Hepatic stellate cell (primary cell): Measurements from ENCODE around the gene RPS6KC1.
"Not testable (repeated sequence)": the region's sequence is repeated elsewhere in the genome, so short reads cannot be mapped to it uniquely, and the experiment has no call there.

Experiments
- DNase-seq: peaks from one replicate; pipeline ENCODE4 v3.0.0; 2011; ENCODE audit warnings: low spot score

Gene RPS6KC1

GRCh38 chr1:213110349-213111300 lies 59.6 kb downstream of the RPS6KC1 start:
- no peak for DNase-seq

DNA sequence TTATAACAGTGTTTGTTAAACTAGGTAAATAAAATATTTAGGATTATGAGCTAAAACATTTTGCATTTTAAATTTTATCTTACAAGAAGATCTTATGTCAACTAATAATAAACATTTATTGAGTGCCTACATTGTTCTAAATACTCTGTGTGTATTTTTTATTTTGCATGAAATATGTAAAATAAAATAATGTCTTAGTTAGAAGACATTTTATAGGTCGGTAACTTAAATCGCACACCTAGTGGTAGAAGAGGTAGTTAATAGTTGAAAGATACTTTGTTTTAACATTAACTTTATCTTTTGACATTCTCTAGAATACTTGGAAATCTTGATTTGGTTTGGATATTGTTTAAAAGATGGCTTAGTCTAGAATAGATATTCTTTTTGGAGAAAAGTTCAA lies 60.5 kb downstream of the RPS6KC1 start:
- no peak for DNase-seq

DNA sequence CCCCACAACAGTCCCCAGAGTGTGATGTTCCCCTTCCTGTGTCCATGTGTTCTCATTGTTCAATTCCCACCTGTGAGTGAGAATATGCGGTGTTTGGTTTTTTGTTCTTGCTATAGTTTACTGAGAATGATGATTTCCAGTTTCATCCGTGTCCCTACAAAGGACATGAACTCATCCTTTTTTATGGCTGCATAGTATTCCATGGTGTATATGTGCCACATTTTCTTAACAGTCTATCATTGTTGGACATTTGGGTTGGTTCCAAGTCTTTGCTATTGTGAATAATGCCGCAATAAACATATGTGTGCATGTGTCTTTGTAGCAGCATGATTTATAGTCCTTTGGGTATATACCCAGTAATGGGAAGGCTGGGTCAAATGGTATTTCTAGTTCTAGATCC lies 61.7 kb downstream of the RPS6KC1 start:
- DNase-seq: not testable (repeated sequence)

- DNase-seq: not testable (repeated sequence)
Observed at GRCh38 chr1:213117699-213118180, 66.7 kb downstream of the RPS6KC1 start.

DNA sequence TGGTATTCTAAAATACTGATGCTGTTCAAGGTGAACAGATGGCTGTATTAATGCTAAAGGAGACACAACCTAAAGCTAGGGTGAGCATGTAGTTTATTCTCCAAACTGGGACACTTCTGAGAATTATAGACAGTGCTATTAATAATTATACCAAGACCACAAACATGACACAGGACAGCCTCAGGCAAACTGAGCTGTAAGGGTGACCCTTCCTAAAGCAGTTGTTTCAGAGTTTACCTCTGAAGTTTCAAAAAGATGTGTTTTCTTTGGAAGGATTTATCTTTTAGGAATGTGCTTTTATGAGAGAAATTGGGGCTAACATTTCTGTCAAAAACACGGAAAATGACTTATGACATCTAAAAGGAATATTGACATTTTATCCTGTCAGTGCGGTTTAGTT lies 68.8 kb downstream of the RPS6KC1 start:
- no peak for DNase-seq

DNA sequence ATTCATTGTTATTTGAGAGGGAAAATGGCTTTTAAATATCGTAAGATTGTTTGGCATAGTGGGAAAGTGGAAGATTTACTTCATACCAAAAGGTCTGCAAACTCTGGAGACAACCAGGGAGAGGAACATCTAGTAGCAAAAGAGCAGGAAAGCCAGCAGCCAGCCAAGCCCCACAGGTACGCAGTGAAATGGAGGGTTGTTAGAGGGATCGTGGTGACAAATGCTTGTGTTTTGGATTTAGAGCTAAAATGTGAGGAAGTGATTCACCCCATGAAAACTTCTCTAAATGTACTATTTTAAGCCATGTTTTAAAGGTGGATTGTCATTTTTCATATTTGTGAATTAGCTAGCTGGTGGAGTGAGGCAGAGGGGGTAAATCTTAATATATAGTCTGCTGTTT lies 69.3 kb downstream of the RPS6KC1 start:
- no peak for DNase-seq

GRCh38 chr1:213120961-213121360 lies 69.9 kb downstream of the RPS6KC1 start:
- no peak for DNase-seq

DNA sequence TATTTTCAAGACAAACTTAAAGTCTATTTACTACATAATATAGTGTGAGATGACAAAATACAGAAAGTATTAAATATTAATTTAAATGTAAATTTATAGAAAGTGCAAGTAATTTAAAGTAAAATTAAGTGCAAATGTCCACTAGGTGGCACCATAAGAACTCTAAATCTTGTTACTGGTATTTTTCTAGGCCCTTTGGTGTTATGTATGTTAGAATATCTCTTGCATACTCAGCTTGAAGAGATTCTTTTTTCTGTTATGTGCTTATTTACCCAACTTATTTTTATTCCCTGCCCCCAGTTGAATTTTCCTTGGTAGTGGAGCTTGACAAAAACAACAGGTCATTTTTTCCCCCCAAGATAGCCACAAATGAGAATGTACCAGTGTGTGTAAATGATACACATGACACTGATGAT lies 71.5 kb downstream of the RPS6KC1 start:
- no peak for DNase-seq

DNA sequence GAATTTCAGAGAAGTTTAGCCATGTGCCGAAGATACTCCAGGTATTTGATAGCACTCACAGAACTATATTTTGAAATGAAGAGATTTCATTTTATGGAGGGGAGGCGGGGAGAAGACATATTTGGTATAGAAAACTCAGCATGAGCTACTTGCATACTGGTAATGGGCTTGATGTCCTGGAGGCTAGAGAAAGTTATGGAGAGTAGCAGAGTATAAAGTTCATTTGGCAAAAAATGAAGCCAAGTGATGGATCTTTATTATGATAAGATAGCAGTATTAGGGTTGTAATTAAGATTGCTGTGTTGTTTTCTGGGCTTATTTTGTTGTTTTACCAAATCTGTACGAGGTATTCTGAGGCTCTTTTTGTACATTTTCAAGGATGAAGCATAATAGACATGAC lies 72.0 kb downstream of the RPS6KC1 start:
- no peak for DNase-seq

GRCh38 chr1:213123536-213123935 lies 72.5 kb downstream of the RPS6KC1 start:
- DNase-seq: no peak

DNA sequence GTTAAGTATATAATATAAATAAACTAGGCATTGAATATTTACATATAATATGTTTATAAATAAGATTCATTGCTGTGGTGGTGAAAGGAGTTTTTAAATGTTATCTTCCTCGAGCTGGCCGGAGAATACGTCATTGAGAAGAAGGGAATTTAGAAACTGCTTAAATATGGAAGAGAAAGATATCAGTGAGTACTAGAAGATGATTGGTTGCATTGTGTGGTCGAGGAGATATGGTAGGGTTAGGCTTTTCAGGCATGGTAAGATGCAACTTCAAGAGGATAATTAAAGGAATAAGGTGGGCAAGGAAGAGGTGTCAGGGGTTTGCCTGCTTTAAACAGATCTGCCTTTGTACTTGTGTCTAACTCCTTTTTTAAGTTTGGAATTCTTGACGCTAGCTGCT lies 73.5 kb downstream of the RPS6KC1 start:
- no peak for DNase-seq

GRCh38 chr1:213125643-213126042 lies 74.6 kb downstream of the RPS6KC1 start:
- DNase-seq: no peak

GRCh38 chr1:213127074-213127473 lies 76.0 kb downstream of the RPS6KC1 start:
- DNase-seq: no peak

DNA sequence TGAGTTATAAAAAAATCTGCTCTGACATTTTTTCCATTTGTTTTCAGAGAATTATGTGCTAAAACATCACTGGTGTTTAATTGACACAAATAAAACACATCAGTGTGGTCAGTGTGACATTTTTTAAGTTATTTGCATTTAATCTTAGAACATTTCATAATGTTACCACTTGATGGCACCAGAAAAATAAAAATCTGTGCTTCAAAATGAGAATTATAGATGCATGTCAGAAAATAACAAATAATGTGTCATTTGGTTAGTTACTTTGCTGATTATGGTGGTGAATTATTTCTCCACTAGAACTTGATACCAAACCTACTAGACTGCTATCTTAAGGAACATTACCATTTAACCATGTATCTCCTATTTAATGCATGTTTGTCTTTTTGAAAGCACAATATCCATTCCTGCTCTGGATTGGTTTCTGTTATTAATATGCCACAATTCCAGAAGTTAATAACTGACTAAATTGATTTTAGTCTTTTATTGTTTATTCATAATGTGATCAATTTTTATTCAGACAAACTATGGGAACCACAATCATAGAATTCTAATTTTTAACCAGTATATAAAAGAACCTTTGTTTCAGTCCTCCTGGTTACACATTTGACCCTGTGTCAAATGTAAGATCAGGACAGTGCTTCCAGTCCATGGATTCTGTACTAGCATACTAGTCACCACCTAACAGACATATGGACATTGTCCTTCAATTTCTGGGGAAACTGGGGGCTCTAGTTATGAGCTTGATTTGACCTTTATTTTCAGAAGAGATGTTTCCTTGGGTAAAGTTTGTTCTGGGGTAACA lies 81.0 kb downstream of the RPS6KC1 start:
- no peak for DNase-seq

GRCh38 chr1:213135572-213135971 lies 84.5 kb downstream of the RPS6KC1 start:
- DNase-seq: no peak

GRCh38 chr1:213136190-213136917 lies 85.3 kb downstream of the RPS6KC1 start:
- DNase-seq: no peak

DNA sequence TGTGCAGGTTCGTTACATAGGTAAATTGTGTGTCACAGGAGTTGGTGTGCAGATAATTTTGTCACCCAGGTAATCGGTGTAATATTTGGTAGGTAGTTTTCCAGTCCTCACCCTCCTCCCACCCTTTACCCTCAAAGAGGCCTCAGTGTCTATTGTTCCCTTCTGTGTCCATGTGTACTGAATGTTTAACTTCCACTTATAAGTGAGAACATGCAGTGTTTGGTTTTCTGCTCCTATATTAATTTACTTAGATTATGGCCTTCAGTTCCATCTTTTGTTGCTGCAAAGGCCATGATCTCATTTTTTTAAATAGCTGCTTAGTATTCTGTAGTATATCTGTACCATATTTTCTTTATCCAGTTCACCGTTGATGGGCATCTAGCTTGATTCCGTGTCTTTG lies 87.3 kb downstream of the RPS6KC1 start:
- DNase-seq: no peak

DNA sequence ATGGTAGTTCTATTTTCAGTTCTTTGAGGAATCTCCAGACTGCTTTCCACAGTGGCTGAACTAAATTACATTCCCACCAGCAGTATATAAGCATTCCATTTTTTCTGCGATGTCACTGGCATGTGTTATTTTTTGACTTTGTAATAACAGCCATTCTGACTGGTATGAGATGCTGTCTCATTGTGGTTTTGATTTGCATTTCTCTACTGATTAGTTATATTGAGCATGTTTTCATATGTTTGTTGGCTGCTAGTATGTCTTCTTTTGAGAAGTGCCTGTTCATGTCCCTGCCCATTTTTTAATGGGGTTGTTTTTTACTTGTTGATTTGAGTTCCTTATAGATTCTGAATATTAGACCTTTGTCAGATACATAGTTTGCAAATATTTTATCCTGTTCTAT lies 87.9 kb downstream of the RPS6KC1 start:
- DNase-seq: no peak

GRCh38 chr1:213148905-213149304 lies 97.9 kb downstream of the RPS6KC1 start:
- DNase-seq: no peak

DNA sequence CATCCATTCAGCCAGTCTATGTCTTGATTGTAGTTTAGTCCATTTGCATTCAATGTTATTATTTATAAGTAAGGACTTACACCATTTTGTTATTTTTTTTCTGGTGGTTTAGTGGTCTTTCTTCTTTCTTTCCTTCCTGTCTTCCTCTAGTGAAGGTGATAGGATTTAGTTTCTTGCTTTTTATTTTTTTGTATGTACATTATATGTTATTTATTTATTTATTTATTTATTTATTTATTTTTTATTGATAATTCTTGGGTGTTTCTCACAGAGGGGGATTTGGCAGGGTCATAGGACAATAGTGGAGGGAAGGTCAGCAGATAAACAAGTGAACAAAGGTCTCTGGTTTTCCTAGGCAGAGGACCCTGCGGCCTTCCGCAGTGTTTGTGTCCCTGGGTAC lies 99.0 kb downstream of the RPS6KC1 start:
- not testable (repeated sequence) for DNase-seq

DNA sequence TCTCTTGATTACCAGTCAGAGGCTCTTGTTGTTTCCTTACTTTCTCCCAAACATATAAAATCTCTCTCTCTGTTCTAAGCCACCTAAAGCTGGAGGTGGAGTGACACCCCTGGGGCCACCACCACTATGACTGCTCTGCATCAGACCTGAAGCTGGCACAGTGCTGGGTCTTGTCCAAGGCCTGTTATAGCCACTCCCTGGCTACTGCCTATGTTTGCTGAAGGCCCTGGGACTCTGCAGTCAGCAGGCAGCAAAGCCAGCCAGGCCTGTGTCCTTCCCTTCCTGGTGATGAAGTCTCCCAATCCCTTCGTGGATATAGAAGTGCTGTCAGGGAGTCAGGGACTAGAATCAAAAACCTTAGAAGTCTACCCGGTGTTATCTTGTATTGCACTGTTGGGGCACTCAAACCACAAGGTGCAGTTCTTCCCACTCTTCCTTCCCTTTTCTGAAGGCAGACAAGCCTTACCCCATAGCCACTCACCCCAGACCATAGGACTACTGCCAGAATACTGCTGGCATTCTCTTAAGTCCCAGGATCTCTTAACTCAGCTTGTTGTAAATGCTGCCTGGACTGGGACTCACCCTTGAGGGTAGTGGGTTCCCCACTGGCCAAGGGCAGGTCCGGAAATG lies 103.1 kb downstream of the RPS6KC1 start:
- no peak for DNase-seq

DNA sequence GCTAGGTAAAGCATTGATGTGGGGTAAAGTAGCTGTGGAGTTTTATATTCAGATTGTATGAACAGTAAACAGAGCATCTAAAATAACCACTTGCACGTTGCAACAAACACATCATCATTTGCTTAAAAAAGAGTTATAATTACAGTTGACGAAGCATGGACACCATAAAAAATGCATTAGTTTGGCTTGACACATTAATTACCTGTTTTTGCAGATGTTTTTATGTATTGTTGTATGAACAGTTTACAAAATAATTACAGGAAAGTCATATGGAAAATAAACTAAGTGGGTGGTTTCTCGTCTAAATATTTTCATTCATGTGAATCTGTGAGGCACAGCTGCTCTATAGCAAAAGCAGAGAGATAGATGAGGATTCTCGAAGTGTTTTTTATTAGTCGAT lies 108.3 kb downstream of the RPS6KC1 start:
- DNase-seq: no peak
